GM12864 (cell line): ENCODE data around the gene ALDH1A2.

Source experiments
- DNase-seq: peaks from one replicate; pipeline ENCODE4 v3.0.0-alpha.2; 2011; ENCODE audit warnings: low read depth
- H3K4me3 ChIP-seq: 2 replicates; pipeline ENCODE4 v1.5.1; 2011; ENCODE audit warnings: mild to moderate bottlenecking, low read depth, low read length, control low read depth
- TF ChIP-seq, protein P1 (sequence below): IDR thresholded peaks from 2 replicates; pipeline ENCODE4 v1.5.1; 2011; ENCODE audit warnings: low read depth, mild to moderate bottlenecking, moderate library complexity, low read length, control low read depth, inconsistent platforms; ENCODE audit errors: missing control alignments

Gene ALDH1A2

GRCh38 chr15:58062983-58063382 lies 2.5 kb downstream of the ALDH1A2 start:
- no peak for DNase-seq
- H3K4me3 ChIP-seq = no peak overlapping the region
- TF ChIP-seq, protein P1, sequence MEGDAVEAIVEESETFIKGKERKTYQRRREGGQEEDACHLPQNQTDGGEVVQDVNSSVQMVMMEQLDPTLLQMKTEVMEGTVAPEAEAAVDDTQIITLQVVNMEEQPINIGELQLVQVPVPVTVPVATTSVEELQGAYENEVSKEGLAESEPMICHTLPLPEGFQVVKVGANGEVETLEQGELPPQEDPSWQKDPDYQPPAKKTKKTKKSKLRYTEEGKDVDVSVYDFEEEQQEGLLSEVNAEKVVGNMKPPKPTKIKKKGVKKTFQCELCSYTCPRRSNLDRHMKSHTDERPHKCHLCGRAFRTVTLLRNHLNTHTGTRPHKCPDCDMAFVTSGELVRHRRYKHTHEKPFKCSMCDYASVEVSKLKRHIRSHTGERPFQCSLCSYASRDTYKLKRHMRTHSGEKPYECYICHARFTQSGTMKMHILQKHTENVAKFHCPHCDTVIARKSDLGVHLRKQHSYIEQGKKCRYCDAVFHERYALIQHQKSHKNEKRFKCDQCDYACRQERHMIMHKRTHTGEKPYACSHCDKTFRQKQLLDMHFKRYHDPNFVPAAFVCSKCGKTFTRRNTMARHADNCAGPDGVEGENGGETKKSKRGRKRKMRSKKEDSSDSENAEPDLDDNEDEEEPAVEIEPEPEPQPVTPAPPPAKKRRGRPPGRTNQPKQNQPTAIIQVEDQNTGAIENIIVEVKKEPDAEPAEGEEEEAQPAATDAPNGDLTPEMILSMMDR = no peak

GRCh38 chr15:58062175-58062574 lies 3.3 kb downstream of the ALDH1A2 start:
- H3K4me3 ChIP-seq = no peak overlapping the region
- no peak for DNase-seq

DNA sequence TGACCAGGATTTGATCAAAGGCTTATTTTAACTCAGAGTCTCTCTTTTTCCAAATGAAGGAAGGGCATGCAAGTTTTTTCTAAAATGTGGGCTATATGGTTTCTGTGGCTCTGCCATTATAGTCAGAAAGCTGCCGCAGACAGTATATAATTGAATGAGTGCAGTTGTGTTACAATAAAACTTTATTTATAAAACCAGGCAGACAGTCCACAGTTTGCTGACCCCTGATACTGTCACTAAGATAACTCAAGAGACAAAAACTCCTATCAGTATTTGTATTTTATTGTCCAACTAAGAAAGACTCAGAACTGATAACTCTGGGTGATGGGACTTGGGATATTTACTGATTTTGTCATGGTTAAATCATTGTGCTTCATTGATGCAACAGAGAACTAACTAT lies 4.9 kb downstream of the ALDH1A2 start:
- DNase-seq = no peak
- TF ChIP-seq, protein P1 = no peak
- no peak overlapping the region for H3K4me3 ChIP-seq

More at GRCh38 chr15:58062175-58062574, 3.3 kb downstream of the ALDH1A2 start:
- TF ChIP-seq, protein P1 = no peak

GRCh38 chr15:58058729-58059128 lies 6.8 kb downstream of the ALDH1A2 start:
- DNase-seq = no peak
- H3K4me3 ChIP-seq = no peak overlapping the region
- TF ChIP-seq, protein P1 = no peak

GRCh38 chr15:58058073-58058472 lies 7.4 kb downstream of the ALDH1A2 start:
- no peak overlapping the region for H3K4me3 ChIP-seq
- no peak for DNase-seq
- TF ChIP-seq, protein P1 = no peak

DNA sequence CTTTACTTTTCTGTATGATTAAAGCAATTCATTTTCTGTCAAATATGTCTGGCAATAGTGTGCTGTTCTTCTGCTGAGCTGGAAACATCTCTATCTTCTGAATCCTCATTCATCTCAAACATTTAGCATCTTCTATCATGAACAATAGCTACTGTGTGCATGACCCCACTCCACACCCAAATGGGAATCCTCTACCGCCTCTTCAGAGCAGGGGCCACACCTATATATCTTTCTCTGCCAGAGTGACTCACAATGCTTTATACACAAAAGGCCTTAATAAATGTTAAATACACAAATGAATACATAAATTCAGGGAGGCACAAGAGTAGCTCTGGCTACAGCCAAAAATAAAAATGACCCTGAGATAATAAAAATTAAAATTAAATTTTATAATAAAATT lies 8.0 kb downstream of the ALDH1A2 start:
- TF ChIP-seq, protein P1 = no peak
- DNase-seq = no peak
- no peak overlapping the region for H3K4me3 ChIP-seq

DNA sequence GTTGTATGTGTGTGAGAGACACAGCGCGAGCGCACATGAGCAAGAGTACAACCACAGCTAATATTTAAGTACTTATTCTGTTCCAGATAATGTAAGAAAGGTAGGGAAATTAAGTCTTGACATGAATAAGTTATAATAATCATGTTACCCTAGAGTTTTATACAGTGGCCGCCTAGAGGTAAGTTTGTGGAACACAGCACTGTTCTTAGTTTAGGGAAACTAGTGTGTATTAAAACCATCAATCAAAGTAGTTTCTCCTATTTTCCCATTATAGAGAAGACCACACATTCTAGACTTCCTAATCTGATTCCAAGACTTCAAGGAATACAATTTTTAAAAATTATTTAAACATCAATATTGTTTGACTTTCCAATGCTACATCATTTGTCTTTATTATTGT lies 9.5 kb downstream of the ALDH1A2 start:
- DNase-seq = no peak
- H3K4me3 ChIP-seq = no peak overlapping the region
- TF ChIP-seq, protein P1 = peak; percentile 13
